ENCODE measurements around the gene FAM13C.
"Not testable (repeated sequence)": the region's sequence is repeated elsewhere in the genome, so short reads cannot be mapped to it uniquely, and the experiment has no call there.

Gene FAM13C

GRCh38 chr10:59236064-59236697 lies 126.2 kb downstream of the FAM13C start:
- no peak for DNase-seq (ENCODE audit: low read depth in 3 of 3)

GRCh38 chr10:59234816-59235429 lies 127.4 kb downstream of the FAM13C start:
- no peak for DNase-seq (ENCODE audit: low read depth in 3 of 3)

- no peak for DNase-seq (ENCODE audit: low read depth in 3 of 3)
These were observed 128.2 kb downstream of the FAM13C start for GRCh38 chr10:59234194-59234593.

GRCh38 chr10:59229441-59229840 lies 132.9 kb downstream of the FAM13C start:
- no peak for DNase-seq (ENCODE audit: low read depth in 3 of 3)

GRCh38 chr10:59227136-59227673 lies 135.1 kb downstream of the FAM13C start:
- no peak for DNase-seq (ENCODE audit: low read depth in 3 of 3)

GRCh38 chr10:59225211-59225610 lies 137.1 kb downstream of the FAM13C start:
- DNase-seq (ENCODE audit: low read depth in 3 of 3): no peak

GRCh38 chr10:59223597-59223996 lies 138.8 kb downstream of the FAM13C start:
- not testable (repeated sequence) for DNase-seq (ENCODE audit: low read depth in 3 of 3)

GRCh38 chr10:59222788-59223187 lies 139.6 kb downstream of the FAM13C start:
- DNase-seq (ENCODE audit: low read depth in 3 of 3): no peak

- DNase-seq (ENCODE audit: low read depth in 3 of 3): no peak
These were observed 146.0 kb downstream of the FAM13C start for GRCh38 chr10:59216178-59216869.

GRCh38 chr10:59214160-59214559 lies 148.2 kb downstream of the FAM13C start:
- no peak for DNase-seq (ENCODE audit: low read depth in 3 of 3)

GRCh38 chr10:59212301-59212798 lies 150.0 kb downstream of the FAM13C start:
- no peak for DNase-seq (ENCODE audit: low read depth in 3 of 3)

GRCh38 chr10:59206204-59206720 lies 156.1 kb downstream of the FAM13C start:
- no peak for DNase-seq (ENCODE audit: low read depth in 3 of 3)

Data from stimulated activated CD4-positive, alpha-beta T cell treated with anti-CD3 and anti-CD28 coated beads, TNF-alpha, amount 100 ng/mL, for 48 hours (primary cell).